HG02870 (cell line): ENCODE data around the gene LRRC18.

Experiments
- ATAC-seq: cut with Tn5 transposase; IDR thresholded peaks from one replicate; pipeline ENCODE4 v1.9.1; 2021; ENCODE audit warnings: mild to moderate bottlenecking, moderate library complexity; ENCODE audit not compliant: unreplicated experiment

Gene LRRC18

DNA sequence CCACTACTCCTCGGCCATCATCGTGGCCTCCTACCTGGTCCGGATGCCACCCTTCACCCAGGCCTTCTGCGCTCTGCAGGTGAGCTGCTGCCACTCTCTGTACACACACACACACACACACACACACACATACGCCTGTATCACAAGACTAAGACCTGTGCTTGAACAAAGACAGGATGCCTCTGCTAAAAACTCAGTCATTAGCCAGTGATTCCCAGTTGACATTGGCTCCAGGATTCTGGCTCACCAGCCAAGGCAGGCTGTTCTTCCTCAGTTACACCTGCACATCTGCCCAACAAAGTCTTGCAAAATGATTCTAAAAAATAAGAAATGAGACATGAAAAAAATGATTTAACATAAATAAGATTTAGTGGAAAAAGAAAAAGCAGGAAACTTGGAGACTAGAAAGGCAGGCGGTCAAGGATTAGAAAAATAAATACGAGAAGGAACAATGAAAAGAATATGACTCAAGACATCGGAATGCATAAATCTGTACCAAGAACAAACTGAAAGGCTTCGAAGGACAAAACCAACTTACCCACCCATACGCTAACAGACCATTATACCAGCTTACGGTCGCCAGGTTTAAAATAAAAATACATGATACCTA lies 7.4 kb upstream of the LRRC18 start:
- ATAC-seq = no peak

DNA sequence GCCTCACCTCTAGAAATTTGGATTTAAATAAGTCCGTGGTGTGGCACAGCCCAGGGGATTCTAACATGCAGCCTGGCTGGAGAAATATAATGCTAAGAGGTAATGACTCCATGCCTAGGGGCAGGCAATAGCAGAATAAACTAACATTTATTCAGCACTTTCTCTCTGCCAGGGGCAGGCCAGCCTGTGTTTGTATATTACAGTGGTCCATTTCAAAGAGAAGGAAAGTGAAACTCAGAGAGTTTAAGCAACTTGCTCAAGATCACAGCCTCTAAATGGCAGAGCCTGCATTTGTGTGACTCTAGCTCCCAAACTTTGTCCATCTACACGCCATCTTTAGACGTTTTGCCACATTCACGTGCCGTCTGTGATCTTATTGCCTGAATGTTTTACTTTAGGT lies 6.7 kb upstream of the LRRC18 start:
- no peak for ATAC-seq

DNA sequence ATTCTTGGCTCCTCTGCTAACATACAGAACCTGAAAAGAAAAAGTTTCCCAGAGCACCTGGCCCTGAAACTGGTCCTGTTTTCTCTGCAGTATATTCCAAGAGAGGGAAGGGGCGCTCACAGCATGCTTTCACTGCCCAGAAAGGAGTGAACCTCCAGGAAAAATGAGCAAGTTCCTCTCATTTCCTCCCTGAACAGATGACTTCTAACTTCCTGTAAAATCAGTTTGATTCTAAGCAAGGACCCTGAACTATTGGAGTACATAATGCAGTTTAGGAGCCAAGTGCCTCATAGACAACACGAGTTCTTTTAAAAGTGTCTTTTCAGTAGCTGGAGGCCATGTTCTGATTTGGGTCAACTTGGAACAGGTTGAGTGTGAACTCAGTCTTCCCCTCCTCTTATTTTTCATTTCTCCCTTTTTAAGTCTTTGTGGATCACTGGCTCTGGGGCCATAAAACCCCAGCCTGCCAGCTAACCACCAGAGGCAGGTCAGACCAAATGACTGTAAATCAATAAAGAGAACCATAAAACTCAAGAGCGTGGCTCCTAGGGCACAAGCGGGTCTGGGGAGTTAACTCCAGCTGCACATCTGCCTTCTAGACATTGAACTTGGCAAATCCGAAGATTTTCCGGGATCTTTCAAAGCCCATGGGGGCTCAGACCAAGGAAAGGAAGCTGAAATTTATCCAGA lies 5.9 kb upstream of the LRRC18 start:
- no peak for ATAC-seq

DNA sequence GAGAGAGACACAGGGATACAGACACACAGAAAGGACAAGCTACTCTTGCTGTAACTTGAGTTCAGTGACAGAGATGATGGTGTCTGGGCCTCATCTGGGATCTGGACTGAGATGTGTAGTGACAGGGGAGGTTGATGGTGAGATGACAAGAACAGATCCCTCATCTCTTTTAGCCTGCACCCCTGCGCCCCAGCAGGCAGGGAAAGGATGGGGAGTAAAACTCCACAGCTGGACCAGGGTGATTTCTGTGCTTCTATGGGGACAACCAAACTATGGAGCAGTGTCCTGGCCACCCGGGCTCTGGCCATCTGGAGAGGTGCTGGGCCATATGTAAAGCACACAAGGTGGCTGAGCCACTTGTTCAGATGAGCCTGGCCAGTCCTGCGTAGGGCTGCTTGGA lies 4.5 kb upstream of the LRRC18 start:
- no peak for ATAC-seq

DNA sequence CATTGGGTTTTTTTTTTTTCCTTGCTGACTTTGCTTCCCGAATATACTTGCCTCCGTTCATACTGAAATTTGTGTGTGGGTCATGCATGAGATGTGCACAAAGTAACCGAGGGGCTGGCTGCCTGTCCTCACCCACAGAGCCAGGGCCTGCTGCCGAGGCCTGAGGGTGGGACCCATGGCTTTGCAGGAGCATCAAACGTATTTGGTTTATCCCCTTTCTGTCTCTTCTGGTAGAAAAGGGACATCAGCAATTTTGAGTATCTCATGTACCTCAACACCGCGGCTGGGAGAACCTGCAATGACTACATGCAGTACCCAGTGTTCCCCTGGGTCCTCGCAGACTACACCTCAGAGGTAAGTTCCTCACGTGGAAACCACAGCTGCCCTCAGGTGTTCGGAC lies 3.5 kb upstream of the LRRC18 start:
- no peak for ATAC-seq

DNA sequence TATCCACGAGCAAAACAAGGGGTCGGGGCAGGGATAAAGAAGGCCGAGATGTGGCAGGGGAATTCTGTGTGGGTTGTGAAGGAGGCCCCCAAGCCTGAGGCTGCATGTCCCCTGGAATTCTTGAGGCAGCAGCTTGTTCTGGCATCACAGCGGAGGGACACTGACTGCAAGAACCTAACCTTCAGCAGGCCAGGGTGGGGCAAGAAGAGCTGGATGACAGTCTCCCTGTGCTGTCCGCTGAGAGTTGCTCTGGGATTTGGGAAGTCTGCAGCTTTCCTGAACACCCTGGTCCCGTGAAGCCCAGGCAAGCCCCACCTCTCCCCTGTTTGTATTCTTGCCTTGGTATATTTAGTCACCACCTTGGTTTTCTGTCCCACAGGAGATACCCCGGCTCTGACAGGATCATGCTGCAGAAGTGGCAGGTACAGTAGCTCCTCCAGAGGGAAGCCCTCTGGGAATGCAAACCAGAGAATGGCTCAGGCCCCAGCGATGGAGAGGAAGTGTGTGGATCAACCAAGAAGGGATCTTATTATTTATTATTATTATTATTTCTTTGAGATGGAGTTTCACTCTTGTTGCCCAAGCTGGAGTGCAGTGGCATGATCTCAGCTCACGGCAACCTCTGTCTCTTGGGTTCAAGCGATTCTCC lies 1.9 kb upstream of the LRRC18 start:
- no peak for ATAC-seq

DNA sequence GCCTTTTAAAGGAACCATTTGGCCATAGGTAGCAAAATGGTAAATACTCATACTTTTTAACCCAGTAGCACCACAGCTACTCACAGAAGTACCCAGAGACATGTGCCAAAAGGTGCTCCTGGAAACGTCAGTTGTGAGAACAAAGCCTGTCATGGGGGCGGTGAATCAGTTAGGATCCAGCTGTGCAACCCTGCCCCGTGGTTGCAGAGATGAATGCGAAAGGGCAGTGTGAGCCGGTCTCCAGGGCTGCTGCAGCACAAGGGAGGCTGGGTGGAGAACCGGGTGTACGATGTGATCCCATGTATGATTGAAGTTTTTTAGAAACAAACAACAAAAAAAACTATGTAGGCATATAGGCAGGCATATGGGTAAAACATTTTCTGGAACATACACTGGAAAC lies 1.3 kb upstream of the LRRC18 start:
- no peak for ATAC-seq

DNA sequence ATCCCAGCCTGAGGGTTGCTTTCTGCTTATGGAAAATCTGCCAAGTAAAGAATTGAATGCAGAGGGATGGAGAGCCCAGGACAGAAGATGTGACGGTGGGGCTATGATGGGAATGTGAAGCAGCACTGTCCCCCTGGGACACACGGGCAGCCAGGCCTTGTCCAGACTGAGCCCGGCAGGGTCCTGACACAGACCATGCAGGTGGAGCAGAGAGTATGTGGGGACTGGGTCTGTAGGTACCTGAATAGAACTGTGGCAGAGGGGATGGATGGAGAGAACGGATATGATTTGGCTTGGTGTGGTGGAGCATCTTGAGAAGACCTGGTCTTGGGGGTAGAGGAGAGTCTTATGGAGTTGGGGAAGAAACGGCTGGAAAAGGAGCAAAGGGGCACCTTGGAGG lies 732 bp upstream of the LRRC18 start:
- ATAC-seq = no peak

DNA sequence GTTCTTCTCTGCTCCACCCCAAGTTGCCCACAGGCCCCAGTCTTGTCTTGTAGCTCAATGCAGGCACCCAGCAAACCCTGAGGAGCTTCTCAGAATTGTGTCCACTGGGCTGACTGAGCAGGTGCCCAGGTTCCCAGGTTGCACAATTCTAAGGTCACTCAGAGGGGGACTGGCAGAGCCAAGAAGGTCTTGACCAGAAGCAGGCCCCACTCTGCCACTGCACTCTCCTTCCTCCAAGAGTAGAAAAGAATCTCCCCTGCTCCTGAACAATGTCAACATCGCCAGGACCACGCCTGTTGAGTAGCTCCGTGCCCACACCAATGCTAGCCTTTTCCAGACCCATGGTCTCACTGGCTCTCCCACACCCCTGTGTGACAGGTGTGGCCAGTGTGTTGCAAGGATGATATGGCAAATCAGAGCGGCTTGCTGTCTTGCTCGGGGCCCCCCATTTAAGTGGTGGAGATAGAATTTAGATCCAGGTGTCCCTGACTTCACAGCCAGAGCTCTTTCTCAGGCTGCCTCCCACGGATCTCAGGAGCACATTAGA lies 577 bp downstream of the LRRC18 start:
- ATAC-seq = no peak

DNA sequence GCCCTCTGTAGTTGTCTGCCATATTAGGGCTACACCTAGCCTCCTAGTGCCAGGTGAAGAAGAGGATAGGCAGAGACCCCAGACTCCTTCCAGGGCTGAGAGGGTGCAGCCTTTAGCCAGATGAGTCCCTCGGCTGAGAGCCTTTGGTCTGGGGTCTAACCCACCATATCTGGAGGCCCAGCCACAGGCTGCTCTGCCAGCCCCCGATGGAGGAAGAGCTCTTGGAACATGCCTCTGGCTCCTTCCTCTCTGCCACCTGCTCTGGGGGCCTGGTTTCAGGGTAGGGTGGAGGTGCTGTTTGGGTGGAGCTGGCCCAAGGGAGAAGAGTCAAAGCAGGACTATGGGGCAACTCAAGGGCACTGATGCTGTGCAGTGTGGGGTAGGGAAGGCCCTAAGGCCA lies 1.4 kb downstream of the LRRC18 start:
- no peak for ATAC-seq

DNA sequence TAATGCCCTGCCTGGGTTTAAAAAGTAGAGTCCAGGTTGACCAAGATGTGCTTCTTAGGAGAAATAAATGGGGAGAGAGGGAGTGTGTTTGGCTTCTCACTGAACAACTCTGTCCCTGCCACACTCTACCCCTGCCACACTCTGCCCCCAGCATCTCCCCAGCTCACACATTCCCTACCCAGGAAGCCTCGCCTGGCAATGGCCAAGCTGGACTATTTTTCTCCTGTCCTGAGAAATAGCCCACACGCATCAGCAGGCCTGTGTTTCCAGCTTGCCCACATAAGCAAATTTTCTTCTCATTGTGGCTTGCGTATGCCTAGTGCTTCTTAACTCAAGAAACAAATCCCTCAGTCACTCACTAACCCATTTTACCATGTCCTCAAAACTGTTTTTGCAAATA lies 1.8 kb downstream of the LRRC18 start:
- no peak for ATAC-seq

DNA sequence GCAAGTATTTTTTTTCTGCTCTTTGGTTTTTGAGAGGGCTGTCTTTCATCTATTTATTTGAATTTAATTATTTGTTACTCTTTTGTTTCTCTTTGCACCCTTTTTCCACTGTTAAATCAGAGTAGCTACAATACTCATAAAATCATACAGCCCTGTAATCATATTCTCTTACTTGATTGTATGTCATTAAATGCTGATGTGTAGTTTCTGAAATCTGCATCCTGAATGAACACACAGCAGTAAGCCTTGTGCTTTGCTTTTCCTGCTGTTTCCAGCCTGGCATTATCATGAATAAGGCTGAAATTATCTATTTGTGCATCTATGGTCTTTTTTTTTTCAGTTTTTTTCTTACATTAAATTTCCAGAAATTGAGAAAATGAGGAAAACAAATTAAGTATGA lies 4.1 kb downstream of the LRRC18 start:
- ATAC-seq = no peak

DNA sequence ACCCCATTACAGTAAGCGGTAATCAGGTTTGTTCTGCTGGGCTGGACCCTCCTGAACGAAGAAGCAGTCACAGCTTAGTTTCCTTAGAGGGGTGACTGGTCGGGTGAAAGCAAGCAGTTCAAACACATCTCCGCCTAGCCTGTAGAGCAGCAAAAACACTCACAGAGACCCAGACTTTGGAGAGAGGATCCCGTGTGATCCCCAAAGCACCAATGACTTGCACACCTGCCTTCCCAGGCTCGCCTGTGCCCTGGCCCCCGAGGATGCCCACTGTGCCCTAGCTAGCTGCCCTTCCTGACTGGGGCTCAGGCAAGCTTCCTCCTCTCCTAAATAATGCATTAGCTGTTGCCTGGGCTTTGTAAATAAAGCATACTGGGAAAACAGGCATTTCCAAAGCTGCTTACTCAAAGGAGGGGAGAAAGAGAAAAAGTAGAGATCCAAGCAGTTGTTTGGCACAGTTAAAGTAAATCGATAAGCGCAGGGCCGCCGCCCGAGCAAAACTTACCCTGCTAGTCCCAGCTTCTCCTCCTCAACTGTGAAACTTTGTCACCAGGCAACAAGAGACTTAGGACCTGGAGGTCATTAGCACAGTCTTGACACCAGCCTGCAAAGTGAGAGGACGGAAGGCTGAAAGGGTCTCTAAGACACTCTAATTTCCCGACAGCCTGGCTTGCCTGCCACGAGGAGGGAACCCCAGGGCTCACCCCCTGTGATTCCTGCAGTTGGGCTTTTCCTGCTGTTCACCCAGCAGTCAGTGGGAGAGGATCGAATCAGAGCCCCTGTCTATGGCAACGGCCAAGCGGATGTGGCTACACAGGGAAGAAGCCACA lies 4.8 kb downstream of the LRRC18 start:
- no peak for ATAC-seq

DNA sequence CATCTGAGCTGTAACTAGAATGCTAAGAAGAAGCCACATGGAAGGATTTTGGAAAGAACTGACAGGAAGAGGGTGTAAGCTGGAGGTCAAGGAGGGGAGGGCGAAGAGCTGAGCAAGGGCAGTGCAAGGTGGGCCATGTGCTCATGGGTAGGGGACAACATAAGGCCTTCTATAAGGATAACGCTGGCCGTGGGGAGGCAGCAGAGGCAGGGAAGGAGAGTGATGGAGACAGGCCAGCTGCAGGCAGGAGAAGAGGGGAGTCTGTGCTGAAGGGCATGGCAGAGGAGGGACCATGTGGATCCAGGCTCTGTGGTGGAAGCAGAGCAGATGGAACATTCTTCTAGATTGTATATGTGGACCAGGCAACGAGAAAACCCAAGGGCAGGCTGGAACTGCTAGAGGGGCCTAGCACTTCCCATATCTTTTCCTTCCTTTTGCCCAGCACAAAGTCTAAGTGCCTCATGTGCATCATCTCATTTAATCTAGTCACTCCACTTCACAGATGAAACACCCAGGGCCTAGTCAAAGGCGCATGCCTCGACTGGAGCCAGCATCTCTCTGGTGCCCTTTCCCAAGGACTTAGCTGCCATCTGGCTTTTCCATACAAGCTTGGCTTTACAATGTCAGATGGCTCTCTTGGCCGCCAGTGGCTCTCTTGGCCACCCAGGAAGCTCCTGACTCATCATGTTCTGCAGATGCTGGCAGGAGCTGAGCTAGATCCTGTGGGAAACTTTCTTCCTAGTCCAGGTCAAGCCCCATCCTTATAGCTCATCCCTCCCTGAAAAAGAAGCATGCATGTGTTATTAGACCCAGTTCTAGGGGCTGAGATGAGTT lies 6.6 kb downstream of the LRRC18 start:
- no peak for ATAC-seq

DNA sequence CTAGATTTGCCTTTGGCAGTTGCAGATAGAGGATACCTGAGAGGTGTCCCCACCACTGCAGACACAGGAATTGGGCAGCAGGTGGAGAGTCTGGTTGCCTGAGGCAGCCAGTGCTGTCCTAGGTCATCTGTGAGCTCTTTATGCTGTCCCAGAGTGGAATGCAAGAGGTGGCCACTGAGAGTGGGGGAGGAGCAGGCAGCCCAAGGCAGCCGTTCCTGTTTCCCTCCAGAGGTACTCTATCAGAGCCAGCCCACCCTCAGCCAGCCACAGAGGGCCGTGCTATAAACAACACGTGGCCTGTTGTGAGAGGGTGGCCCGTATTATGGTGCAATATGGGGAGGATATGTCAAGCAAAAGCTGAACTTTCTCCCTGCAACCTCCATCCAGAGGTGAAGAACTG lies 8.5 kb downstream of the LRRC18 start:
- no peak for ATAC-seq

DNA sequence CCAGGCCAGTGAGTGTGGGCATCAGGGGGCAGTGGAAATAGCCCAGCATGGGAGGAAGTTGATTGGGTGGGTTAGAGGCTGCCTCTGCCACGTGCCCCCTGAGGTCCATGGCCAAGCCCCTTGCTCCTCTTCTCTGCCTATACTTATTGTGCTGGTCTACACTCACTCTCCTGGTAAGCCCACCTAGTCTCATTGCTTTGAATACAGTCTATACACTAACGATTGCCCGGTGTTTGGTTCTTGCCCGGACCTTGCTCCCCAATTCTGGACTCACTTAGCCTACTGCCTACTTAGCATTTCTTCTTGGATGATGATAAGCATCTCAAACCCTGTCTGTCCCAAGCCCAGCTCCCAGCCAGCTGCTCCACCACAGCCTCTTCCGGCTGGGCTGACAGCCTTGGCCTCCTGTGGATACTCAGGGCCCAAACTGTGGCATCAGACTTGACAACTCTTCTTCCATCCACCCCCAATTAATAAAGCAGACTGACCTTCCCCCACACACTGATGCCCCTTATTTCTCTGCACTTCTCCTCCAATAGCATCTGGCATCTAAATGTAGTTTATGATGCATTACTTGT lies 10.1 kb downstream of the LRRC18 start:
- no peak for ATAC-seq

DNA sequence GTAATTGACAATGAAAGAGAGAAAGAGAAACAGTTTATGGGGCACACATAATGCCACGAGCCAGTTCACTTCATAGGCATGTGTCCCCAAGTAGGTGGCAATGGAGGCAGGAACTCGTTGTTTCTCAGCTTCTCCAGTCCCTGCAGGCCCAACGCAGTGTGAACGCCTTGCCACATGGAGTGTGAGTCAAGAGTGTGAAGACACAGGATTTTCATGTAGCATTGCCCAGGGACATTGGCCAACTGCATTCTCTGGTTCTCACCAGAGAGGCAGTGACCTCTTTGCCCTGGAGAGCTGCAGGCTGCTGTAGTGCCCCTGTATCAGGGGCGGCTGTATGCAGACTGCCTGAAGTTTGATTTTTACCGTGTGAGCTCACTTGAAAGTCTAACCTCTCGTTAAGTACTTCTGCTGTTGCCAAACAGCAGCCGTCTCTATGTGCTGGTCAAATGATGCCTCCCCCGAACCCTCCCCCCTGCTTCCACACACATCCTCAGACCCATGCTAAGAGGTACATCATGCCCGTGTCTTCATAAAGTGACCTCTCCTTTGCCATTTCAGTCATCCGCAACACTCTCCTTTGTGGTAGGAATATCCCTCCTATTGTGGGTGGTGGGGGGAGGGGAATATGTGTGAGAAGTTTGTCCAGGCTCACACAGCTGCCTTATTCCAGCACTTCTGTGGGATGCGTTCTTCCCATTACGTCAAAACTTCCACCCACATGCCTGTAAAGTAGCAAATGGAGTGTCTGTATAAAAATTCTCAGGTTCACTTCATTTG lies 12.7 kb downstream of the LRRC18 start:
- ATAC-seq = no peak

DNA sequence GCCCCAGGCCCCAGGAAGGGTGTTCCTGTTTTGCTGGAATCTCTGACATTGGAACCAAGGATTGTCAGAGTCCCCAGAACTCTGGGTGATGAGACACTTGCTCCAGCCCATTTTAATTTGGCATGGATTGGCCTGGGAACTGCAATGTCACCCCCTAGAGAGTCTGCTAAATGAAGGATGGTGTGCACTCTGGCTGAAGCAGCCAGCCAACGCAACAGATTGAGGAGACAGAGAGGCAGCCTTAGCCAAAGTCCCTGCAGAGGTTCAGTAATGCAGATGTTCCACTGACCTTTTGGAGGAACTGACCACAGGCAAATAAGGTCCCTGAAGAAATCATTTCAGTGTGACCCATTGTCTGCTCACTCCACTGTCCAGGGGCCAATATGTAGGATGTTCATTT lies 13.4 kb downstream of the LRRC18 start:
- no peak for ATAC-seq

DNA sequence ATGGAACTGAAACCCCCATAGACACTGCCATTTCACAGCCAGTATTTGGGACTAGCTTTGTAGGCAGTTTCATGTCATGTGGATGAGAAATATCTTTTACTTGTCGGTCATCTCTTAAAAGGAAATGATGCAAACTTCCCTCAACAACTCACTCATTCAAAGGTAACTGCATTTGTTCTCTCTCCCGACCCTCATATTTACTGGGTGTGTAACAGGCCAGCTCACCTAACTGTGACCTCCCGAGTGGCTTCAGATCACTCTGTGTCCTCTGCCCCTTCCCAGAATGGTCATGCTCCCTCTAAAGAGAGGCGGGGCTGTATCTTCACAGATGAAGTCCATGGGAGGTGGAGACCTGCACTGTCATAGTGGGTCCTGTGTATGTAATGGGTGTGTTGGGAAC lies 14.7 kb downstream of the LRRC18 start:
- no peak for ATAC-seq
